Nephron (organoid): ENCODE measurements around the gene NPAS1.

Experiments used
- H3K27ac Mint-ChIP-seq, 3 experiments: 2 replicates each; pipeline ENCODE4 v1.8.0; 2020; ENCODE audit warnings: mixed read lengths in 3 of 3, mild to moderate bottlenecking in 2 of 3, moderate library complexity in 1 of 3
- H3K27me3 Mint-ChIP-seq: 2 replicates; pipeline ENCODE4 v1.8.0; 2021; ENCODE audit warnings: low read depth, mild to moderate bottlenecking, moderate library complexity, mixed read lengths
- H3K36me3 Mint-ChIP-seq: 2 replicates; pipeline ENCODE4 v1.8.0; 2020; ENCODE audit warnings: low read depth, mixed read lengths
- H3K4me1 Mint-ChIP-seq: 2 replicates; pipeline ENCODE4 v1.8.0; 2020; ENCODE audit warnings: mixed read lengths
- H3K4me3 Mint-ChIP-seq, 3 experiments: 2 replicates each; pipeline ENCODE4 v1.8.0; 2020; ENCODE audit warnings: mild to moderate bottlenecking in 3 of 3, mixed read lengths in 3 of 3, moderate library complexity in 2 of 3
- H3K9me3 Mint-ChIP-seq: 2 replicates; pipeline ENCODE4 v1.8.0; 2020; ENCODE audit warnings: mixed read lengths
- CTCF ChIP-seq, 3 experiments: fragments of 200-600 bp; sonication (generic); IDR thresholded peaks; one replicate each; pipeline ENCODE4 v1.5.0; 2021; ENCODE audit warnings: antibody characterized with exemption in 3 of 3; ENCODE audit not compliant: unreplicated experiment in 3 of 3

Gene NPAS1

GRCh38 chr19:47019431-47020041, at the start of gene NPAS1:
Gene NPAS1 (plus strand): TSS chr19:47019837. CDS start chr19:47021048, 1,211 bp downstream.
- no peak within 1 kb of the TSS for H3K27ac Mint-ChIP-seq
- no peak for TF ChIP-seq CTCF (IDR thresholded peaks at IDR 0.05; ENCODE audit: unreplicated experiment in 3 of 3)
- no peaks in the 10 kb centered on the region for H3K4me1 Mint-ChIP-seq
- H3K36me3 Mint-ChIP-seq = no peaks in the 10 kb centered on the region
- H3K4me3 Mint-ChIP-seq = peak within 1 kb of the TSS; percentile 56 to 72 (median 65)
- no peaks in the 10 kb centered on the region for H3K9me3 Mint-ChIP-seq
- H3K27me3 Mint-ChIP-seq = peaks cover 74% of the 10 kb centered on the region

- peaks cover 20% of the 10 kb centered on the region for H3K4me1 Mint-ChIP-seq
- H3K27me3 Mint-ChIP-seq = no peaks in the 10 kb centered on the region
- H3K9me3 Mint-ChIP-seq = no peaks in the 10 kb centered on the region
- H3K4me3 Mint-ChIP-seq = no peak overlapping the region
- peaks cover 26% of the 10 kb centered on the region for H3K36me3 Mint-ChIP-seq
- H3K27ac Mint-ChIP-seq = no peak overlapping the region
- TF ChIP-seq CTCF (IDR thresholded peaks at IDR 0.05; ENCODE audit: unreplicated experiment in 3 of 3) = no peak
These were observed 48.8 kb upstream of the NPAS1 start for GRCh38 chr19:46970815-46971214.

- H3K9me3 Mint-ChIP-seq = no peaks in the 10 kb centered on the region
- H3K36me3 Mint-ChIP-seq = peaks cover 20% of the 10 kb centered on the region
- peaks cover 34% of the 10 kb centered on the region for H3K4me1 Mint-ChIP-seq
- TF ChIP-seq CTCF (IDR thresholded peaks at IDR 0.05; ENCODE audit: unreplicated experiment in 3 of 3) = no peak
- H3K27ac Mint-ChIP-seq = peak overlapping the region in 1 of 3 experiments; percentile 43
- H3K4me3 Mint-ChIP-seq = no peak overlapping the region
- no peaks in the 10 kb centered on the region for H3K27me3 Mint-ChIP-seq
These were observed 47.3 kb upstream of the NPAS1 start for GRCh38 chr19:46972311-46972710.

- H3K36me3 Mint-ChIP-seq = peaks cover 12% of the 10 kb centered on the region
- H3K27me3 Mint-ChIP-seq = no peaks in the 10 kb centered on the region
- H3K4me1 Mint-ChIP-seq = peaks cover 41% of the 10 kb centered on the region
- no peak for TF ChIP-seq CTCF (IDR thresholded peaks at IDR 0.05; ENCODE audit: unreplicated experiment in 3 of 3)
- no peaks in the 10 kb centered on the region for H3K9me3 Mint-ChIP-seq
- peak overlapping the region; percentile 58 to 93 (median 59) for H3K27ac Mint-ChIP-seq
- H3K4me3 Mint-ChIP-seq = no peak overlapping the region
These were observed 45.5 kb upstream of the NPAS1 start for GRCh38 chr19:46974181-46974580.

GRCh38 chr19:46975011-46975924, 44.4 kb upstream of the NPAS1 start:
- H3K9me3 Mint-ChIP-seq = no peaks in the 10 kb centered on the region
- H3K4me1 Mint-ChIP-seq = peaks cover 46% of the 10 kb centered on the region
- peak overlapping the region in 1 of 3 experiments; percentile 21 for H3K4me3 Mint-ChIP-seq
- H3K36me3 Mint-ChIP-seq = peaks cover 3% of the 10 kb centered on the region
- TF ChIP-seq CTCF (IDR thresholded peaks at IDR 0.05; ENCODE audit: unreplicated experiment in 3 of 3) = no peak
- no peaks in the 10 kb centered on the region for H3K27me3 Mint-ChIP-seq
- peak overlapping the region; percentile 88 to 93 (median 90) for H3K27ac Mint-ChIP-seq
